ENCODE results near the gene BANK1.
"Not testable (repeated sequence)": the region's sequence is repeated elsewhere in the genome, so short reads cannot be mapped to it uniquely, and the experiment has no call there.

BANK1 gene

DNA sequence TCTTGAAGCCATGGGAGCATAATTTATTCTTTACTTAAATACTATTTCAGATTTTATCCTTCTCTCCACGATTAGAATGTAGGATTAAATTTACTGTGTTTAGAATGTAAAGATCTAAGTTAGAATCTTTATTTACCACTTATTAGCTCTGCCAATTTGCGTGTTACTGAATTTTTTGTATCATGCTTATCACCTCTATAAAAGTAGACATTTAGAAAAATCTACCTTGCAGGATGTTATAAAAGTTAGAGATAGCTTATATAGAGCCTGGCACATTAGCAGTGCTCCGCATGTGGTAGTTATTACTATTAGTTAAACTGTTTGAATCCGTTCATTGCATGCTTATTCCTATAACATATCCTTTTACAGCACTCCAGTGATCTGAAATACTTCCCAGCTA, 97.9 kb downstream of the BANK1 start:
- FAIRE-seq, result no peak

DNA sequence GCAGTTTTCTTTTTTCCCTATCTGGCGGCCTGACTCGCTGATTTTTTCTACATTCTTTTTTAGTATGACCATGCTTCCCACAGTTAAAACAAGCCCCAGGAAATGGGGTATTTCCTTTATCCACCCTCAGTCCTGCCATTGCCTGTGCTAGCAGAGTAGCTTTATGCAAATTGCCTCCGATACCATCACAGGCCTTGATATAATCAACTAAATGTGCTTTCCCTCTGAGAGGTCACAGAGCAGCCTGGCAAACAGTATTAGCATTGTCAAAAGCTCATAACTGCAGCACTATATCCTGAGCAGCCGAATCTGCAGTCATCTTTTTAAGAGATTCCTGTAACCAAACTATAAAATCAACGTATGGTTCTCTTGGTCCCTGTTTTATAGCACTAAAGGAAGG, 115.0 kb downstream of the BANK1 start:
- not testable (repeated sequence) for FAIRE-seq

- no peak for FAIRE-seq
Observed at GRCh38 chr4:101910786-101911373, 120.3 kb downstream of the BANK1 start.

GRCh38 chr4:101911616-101912015, 121.1 kb downstream of the BANK1 start:
- no peak for FAIRE-seq

DNA sequence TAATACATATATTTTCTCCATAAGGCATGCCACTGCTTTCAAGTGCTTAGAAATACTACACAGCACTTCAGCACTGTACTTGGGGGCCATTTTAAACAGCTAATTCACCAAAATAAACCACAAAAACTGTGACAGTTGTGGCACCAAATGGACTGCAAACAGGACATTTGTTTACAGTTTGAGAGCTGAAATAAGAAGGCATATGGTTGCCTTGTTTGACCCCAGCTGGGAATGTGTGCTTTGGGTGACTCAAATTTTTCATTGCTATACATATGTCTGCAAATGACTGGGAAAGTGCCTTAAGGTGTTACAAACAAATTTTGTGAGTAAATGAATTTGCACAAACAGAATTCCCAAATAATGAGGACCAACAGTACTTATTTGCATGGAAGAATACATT, 124.2 kb downstream of the BANK1 start:
- no peak for FAIRE-seq

GRCh38 chr4:101919373-101919977, 128.9 kb downstream of the BANK1 start:
- no peak for FAIRE-seq

- FAIRE-seq, result no peak
Observed at GRCh38 chr4:101921370-101921769, 130.8 kb downstream of the BANK1 start.

- FAIRE-seq, result no peak
Observed at GRCh38 chr4:101931619-101932018, 141.1 kb downstream of the BANK1 start.

- no peak for FAIRE-seq
Observed at GRCh38 chr4:101933855-101934254, 143.3 kb downstream of the BANK1 start.

DNA sequence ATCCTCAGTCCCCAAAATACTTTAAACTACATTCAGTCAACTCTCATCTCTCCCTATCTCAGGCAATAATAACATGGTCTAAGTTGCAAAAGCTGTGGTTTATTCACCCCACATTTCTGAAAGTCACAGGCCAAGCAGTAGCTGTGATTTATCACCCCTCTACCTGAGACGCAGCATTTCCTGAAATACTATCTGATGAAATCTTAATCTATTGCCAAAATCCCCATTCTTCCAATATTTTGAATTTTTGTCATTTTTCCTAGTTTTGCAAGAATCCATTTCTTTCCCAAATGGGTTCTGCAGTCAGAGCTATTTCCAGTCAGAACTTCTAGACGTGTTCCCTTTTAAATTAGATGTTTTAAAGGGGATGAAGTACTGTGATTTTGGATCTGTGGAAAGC, 148.3 kb downstream of the BANK1 start:
- FAIRE-seq, result no peak

DNA sequence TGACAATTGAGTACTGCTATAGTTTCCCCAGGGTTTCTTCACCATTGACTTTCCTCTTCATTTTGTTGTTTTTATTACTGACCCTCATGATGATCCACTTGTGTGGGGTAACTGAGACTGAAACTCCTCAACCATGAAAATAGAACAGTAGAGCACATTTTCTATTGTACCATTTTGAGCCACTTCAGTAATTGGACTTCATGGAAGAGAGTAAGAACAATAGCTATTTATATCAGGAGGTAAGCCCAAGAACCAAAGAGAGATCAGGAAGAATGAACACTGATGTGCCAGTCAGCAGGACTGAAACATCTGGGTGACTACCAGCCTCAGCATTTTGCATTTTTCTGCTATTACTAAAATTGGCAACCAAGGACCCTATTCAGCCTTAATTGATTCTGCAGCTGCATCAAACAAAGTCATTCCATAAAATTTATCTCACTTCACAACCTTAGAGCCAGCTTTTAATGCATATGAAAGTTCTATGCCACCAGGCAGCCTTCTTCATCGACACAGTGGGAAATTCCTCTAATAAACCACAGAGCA, 151.4 kb downstream of the BANK1 start:
- FAIRE-seq, result no peak

DNA sequence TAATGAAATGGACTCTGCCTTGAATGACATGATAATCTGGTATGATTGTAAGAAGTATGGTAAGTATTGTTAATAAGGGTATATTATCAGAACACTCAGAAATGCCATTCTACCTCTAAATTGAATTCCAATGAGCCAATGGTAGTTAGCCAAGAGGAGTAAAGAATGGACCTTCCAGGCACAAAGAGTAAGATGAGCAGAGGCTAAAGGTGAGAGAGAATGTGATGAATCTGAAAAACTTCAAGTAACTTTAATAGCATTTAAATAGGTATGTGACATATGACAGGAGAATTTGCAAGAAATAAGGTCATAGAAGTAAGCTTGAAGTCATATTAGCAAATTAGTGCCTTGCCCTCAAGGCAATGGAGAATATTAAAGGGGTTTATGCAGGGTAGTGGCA, 152.4 kb downstream of the BANK1 start:
- FAIRE-seq, result no peak

DNA sequence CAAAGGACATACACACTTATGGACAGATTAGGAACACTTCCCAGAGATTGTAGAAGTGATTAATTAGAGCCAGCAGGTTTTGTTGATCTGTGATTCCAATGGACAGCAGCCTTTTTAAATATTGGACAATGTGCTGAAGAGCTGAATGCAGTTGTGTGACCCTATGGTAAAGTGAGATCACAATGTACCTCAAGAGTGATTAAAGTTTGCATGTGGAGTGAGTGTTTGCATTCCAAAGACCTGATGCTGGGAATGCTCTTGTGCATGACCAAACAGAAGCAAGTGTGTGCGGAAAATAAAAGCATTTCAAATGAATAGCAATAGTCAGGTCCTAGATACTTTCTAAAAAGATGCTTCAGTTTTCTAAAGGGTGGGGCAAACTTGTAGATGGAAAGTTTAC, 154.1 kb downstream of the BANK1 start:
- FAIRE-seq, result no peak

GRCh38 chr4:101948055-101948454, 157.5 kb downstream of the BANK1 start:
- FAIRE-seq, result no peak

- FAIRE-seq, result no peak
Observed at GRCh38 chr4:101948951-101949350, 158.4 kb downstream of the BANK1 start.

GRCh38 chr4:101950258-101950979, 159.9 kb downstream of the BANK1 start:
- no peak for FAIRE-seq

- FAIRE-seq, result no peak
Observed at GRCh38 chr4:101952985-101953384, 162.5 kb downstream of the BANK1 start.

GRCh38 chr4:101953949-101954348, 163.4 kb downstream of the BANK1 start:
- FAIRE-seq, result no peak

DNA sequence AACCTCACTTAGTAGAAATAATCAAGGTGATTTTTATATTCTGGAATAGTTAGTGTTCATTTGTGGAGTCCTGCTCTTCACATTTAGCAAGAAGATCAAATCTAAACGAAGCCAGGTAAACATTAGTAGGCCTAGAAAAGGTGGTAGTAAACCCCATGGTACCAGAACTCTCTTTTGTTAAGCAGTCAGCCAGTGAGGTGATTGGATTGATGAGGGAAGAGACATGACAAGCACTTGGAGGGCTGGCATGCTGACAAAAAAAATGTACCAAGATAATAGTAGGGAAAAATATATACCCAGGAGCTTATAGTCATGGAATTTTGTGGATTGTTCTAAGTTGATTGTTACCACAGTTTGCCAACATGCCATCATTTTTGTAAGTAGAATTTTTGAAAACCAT, 163.8 kb downstream of the BANK1 start:
- no peak for FAIRE-seq

- no peak for FAIRE-seq
Observed at GRCh38 chr4:101954975-101955678, 164.6 kb downstream of the BANK1 start.

- no peak for FAIRE-seq
Observed at GRCh38 chr4:101956068-101956825, 165.7 kb downstream of the BANK1 start.

DNA sequence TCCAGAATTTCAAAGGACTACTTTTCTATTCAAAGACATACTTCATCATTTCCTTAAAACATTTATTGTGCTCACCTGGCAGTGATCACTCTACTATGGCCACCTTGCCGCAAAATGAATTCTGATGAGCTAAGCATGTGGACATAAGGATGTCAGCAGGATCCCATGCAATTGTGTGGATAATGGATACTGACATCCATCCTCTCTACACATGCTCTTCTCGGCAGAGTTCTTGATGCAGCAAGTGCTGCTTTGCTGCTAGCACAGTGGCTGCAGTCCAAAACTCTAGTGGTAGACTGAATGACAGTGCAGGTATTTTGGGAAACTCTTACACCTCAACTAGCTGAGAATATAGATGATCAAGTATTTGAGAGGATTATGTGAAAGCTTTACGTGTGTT, 168.0 kb downstream of the BANK1 start:
- FAIRE-seq, result no peak

- no peak for FAIRE-seq
Observed at GRCh38 chr4:101960431-101960830, 169.9 kb downstream of the BANK1 start.

All from G401.6 (cell line).